Fibroblast of the aortic adventitia (primary cell): ENCODE data around the gene LPCAT3. TPM values are rescaled to one million over a fixed set of nuclear protein-coding genes. Genes with fewer than 3 reads are reported as not detected.
A peak's percentile ranks its signal among the peaks of the same experiment; 100 is the strongest.

Experiments used
- DNase-seq: peaks from one replicate; pipeline ENCODE4 v3.0.0-alpha.2; 2010; ENCODE audit warnings: low read depth
- H3K4me3 ChIP-seq: 2 replicates; pipeline ENCODE4 v1.5.1; 2011; ENCODE audit warnings: low read depth, mild to moderate bottlenecking, control low read depth, low read length, moderate library complexity
- total RNA-seq: library from RNA; depleted of rRNA; stranded (reverse); fragments of >200 nt; gene quantifications from 2 replicates; pipeline ENCODE4 v1.2.3, GENCODE V29; 2012; ENCODE audit warnings: low replicate concordance
- TF ChIP-seq, protein P1 (sequence below): IDR thresholded peaks from 2 replicates; pipeline ENCODE4 v1.5.1; 2011; ENCODE audit warnings: mild to moderate bottlenecking, low read length, control low read depth, inconsistent platforms; ENCODE audit not compliant: insufficient read depth

LPCAT3 gene
- total RNA-seq, 1 donor: 10.6 TPM

- TF ChIP-seq, protein P1, sequence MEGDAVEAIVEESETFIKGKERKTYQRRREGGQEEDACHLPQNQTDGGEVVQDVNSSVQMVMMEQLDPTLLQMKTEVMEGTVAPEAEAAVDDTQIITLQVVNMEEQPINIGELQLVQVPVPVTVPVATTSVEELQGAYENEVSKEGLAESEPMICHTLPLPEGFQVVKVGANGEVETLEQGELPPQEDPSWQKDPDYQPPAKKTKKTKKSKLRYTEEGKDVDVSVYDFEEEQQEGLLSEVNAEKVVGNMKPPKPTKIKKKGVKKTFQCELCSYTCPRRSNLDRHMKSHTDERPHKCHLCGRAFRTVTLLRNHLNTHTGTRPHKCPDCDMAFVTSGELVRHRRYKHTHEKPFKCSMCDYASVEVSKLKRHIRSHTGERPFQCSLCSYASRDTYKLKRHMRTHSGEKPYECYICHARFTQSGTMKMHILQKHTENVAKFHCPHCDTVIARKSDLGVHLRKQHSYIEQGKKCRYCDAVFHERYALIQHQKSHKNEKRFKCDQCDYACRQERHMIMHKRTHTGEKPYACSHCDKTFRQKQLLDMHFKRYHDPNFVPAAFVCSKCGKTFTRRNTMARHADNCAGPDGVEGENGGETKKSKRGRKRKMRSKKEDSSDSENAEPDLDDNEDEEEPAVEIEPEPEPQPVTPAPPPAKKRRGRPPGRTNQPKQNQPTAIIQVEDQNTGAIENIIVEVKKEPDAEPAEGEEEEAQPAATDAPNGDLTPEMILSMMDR: no peak
- H3K4me3 ChIP-seq: no peak overlapping the region
- DNase-seq: no peak
These were observed 70.7 kb downstream of the LPCAT3 start for GRCh38 chr12:6947615-6948014.

DNA sequence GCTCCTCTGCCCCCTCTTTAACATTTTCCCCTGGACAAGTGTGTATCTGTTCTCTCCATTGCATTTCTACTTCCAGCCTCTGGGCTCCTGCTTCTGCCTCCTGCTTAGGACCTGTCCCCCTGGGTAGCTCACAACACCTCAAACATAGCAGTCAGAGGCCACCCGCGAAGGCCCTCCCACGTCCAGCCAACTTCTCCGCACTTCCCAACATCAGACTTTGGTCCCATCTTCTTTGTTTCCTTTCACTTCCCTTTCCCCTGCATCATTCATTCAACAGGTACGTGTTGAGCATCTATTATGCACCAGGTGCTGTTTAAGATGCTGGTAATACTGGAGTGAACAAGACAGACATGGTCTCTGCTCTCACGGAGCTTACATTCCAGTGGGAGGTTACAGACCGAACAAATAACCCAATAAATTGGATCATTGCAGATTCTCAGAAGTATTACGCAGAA, 71.3 kb downstream of the LPCAT3 start:
- H3K4me3 ChIP-seq: no peak overlapping the region
- TF ChIP-seq, protein P1: no peak
- no peak for DNase-seq

DNA sequence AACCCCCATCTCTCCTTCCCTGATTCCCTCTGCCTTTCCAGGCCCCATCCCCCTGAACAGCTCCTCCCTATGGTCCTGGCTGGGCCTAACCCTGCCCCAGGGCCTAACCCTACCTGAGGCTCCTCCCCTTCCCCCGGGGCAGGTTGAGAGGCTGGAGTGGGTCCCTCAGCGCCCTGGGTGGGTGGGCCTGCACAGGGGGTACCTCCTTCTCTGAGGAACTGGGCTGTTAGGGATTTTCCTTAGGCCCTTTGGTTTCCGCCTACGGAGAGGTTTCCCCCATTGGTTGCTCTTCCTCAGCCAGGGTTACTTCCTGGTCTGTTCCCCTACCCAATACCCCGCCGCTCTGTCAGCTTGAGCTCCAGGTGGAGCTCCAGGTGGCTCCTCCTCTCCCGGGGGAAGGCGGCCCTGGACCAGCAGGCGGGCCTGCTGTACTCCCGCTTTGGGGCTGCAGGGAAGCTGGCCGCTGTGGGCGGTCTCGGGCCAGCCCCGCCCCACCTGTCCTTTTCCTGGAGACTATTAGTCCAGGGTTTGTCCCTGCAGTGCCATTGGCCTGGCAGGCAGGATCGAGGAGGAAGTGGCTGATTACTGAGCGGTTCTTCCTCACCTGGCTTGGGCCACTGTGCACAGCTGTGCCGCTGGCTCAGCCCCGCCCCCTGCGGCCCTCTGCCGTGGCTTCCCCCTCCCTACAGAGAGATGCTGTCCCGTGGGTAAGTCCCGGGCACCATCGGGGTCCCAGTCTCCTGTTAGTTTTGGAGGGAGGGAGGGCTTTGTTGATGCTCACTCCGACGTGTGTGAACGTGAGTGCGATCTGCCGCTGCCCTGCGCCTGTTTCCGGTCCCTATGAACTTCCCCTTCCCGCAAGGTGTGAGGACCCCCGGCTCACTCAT, 72.0 kb downstream of the LPCAT3 start:
- DNase-seq: no peak
- H3K4me3 ChIP-seq: no peak overlapping the region
- TF ChIP-seq, protein P1: no peak

GRCh38 chr12:6945613-6946012, 72.7 kb downstream of the LPCAT3 start:
- DNase-seq: no peak
- H3K4me3 ChIP-seq: peak overlapping the region; percentile 10
- TF ChIP-seq, protein P1: no peak

DNA sequence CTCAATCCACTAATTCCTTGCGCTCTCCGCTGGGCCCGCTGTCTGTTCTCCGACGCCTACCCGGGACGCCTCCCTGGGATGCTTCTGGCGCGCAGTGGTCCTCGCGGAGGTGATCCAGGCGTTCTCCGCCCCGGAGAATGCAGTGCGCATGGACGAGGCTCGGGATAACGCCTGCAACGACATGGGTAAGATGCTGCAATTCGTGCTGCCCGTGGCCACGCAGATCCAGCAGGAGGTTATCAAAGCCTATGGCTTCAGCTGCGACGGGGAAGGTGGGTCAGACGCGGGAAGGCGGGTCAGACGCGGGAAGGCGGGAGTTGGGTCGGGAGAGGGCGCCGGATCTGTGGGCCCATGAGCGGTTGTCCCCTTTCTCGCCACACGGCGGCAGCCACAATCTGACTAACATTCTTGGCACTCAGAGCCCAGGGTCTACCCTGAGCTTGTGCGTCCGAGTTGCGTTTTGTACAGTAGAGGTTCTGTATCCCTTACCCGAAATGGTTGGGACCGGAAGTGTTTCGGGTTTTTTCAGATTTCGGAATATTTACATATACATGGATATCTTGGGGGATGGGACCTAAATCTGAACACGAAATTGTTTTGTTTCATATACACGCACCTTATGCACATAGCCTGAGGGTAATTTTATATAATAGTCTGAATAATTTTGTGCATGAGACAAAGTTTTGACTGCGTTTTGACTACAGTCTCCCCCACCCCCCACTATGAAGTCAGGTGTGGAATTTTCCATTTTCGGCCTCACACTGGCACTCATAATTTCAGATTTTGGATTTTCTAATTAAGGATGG, 73.7 kb downstream of the LPCAT3 start:
- peak; percentile 94 for DNase-seq
- H3K4me3 ChIP-seq: peak overlapping the region; percentile 84
- TF ChIP-seq, protein P1: peak; percentile 85

DNA sequence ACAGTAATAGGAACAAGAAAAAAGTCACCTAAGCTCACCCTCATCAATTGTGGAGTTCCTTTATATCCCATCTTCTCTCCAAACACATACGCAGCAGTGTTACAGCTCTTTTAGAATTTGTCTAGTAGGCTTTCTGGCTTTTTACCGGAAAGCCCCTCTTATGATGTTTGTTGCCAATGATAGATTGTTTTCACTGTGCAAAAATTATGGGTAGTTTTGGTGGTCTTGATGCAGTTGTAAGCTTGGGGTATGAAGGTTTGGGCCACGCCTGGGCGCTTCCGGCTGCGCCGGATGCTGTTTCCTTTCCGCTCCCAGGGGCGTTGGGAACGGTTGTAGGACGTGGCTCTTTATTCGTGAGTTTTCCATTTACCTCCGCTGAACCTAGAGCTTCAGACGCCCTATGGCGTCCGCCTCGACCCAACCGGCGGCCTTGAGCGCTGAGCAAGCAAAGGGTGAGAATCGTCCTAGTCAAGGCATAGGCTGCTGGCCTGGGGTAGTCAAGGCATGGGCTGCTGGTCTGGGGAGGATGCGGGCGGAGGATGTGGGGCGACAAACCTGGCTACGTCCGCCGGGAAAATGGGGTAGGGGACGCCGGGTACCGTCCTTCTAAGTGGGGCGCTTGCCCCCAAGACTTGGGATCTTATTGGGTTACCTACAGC, 74.4 kb downstream of the LPCAT3 start, which contains the start of the genes C12orf57 and RNU7-1:
Gene C12orf57, plus strand, starts transcription at position 301 of the 659 bp plus-strand sequence. Its CDS starts 100 bp downstream, at position 401.
Gene RNU7-1, plus strand, starts transcription at position 95 of the 659 bp plus-strand sequence.
- TF ChIP-seq, protein P1: no peak
- no peak for DNase-seq
- H3K4me3 ChIP-seq: peak within 1 kb of the TSS; percentile 84
